ENCODE measurements around the gene SLC16A5. TPM values are rescaled to one million over a fixed set of nuclear protein-coding genes. Genes with fewer than 3 reads are reported as not detected.

The SLC16A5 gene
- total RNA-seq, 1 donor from 2014 or later: 6.8 TPM

GRCh38 chr17:75103601-75104554 is 16.1 kb downstream of the SLC16A5 start:
- H3K4me3 Mint-ChIP-seq: no peak overlapping the region
- no peaks in the 10 kb centered on the region for H3K9me3 Mint-ChIP-seq
- intact Hi-C loops (cut with micrococcal nuclease): no loop called here
- no peaks in the 10 kb centered on the region for H3K27me3 Mint-ChIP-seq
- H3K27ac Mint-ChIP-seq: no peak overlapping the region
- H3K36me3 Mint-ChIP-seq (ENCODE audit: low read depth): peaks cover 3% of the 10 kb centered on the region
- DNase-seq: no peak
- H3K4me1 Mint-ChIP-seq: peaks cover 6% of the 10 kb centered on the region

- Mint-ChIP-seq H3K4me1 (peaks cover 11% of the 10 kb centered on the region), H3K36me3 (ENCODE audit: low read depth) (peaks cover 3% of the 10 kb centered on the region), H3K4me3 (no peak overlapping the region), H3K9me3 (no peaks in the 10 kb centered on the region), H3K27ac (no peak overlapping the region), H3K27me3 (no peaks in the 10 kb centered on the region)
- intact Hi-C loops (cut with micrococcal nuclease): no loop called here
- DNase-seq: peak; percentile 73
Measured at GRCh38 chr17:75105126-75106080, 17.6 kb downstream of the SLC16A5 start.

GRCh38 chr17:75108193-75108592 is 20.4 kb downstream of the SLC16A5 start:
- H3K27ac Mint-ChIP-seq: no peak overlapping the region
- DNase-seq: no peak
- H3K36me3 Mint-ChIP-seq (ENCODE audit: low read depth): peaks cover 7% of the 10 kb centered on the region

DNA sequence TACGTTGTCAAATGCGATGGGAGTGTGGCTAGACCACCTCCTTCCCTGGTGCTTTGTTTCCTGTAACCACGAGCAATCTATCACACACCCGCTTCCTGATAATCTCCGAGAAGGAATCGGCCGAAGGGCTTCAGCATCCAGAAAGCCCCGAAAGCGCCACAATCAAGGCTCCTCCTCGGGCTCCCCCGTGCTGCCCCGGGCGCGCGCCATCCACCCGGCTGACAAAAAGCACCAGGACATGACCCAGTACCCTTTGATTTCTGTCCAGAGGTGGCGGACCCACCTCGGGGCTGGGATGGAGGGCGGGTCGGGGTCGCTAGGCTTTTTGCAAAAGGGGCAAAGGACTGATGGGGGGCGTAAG is 21.3 kb downstream of the SLC16A5 start:
- no peak for DNase-seq
- peak overlapping the region; percentile 94 for H3K4me3 Mint-ChIP-seq
- intact Hi-C loops (cut with micrococcal nuclease): loop anchor here (2.0 kb wide), 2 partner anchors 22 to 62 kb away; partner anchors contain the start of genes ATP5PD, KCTD2 and SLC16A5
- H3K27ac Mint-ChIP-seq: peak overlapping the region; percentile 41
- peaks cover 25% of the 10 kb centered on the region for H3K4me1 Mint-ChIP-seq
- H3K36me3 Mint-ChIP-seq (ENCODE audit: low read depth): peaks cover 8% of the 10 kb centered on the region
- no peaks in the 10 kb centered on the region for H3K9me3 Mint-ChIP-seq
- H3K27me3 Mint-ChIP-seq: no peaks in the 10 kb centered on the region

More at GRCh38 chr17:75108193-75108592, 20.4 kb downstream of the SLC16A5 start:
- H3K4me3 Mint-ChIP-seq: peak overlapping the region; percentile 94
- peaks cover 21% of the 10 kb centered on the region for H3K4me1 Mint-ChIP-seq
- intact Hi-C loops (cut with micrococcal nuclease): loop anchor here (2.0 kb wide), 2 partner anchors 21 to 61 kb away; partner anchors contain the start of genes ATP5PD, KCTD2 and SLC16A5
- no peaks in the 10 kb centered on the region for H3K9me3 Mint-ChIP-seq
- no peaks in the 10 kb centered on the region for H3K27me3 Mint-ChIP-seq

GRCh38 chr17:75109407-75110233 is 21.9 kb downstream of the SLC16A5 start, which contains the start of gene ARMC7:
Gene ARMC7, plus strand, starts transcription at chr17:75109969. Its CDS starts 320 bp downstream, at chr17:75110289.
- intact Hi-C loops (cut with micrococcal nuclease): loop anchor here (2.0 to 10.0 kb wide), 4 partner anchors 23 to 145 kb away; partner anchors contain the start of genes ATP5PD, JPT1, KCTD2 and SLC16A5
- peak; percentile 99 for DNase-seq
- Mint-ChIP-seq H3K9me3 (no peaks in the 10 kb centered on the region), H3K4me1 (peaks cover 31% of the 10 kb centered on the region), H3K4me3 (peak within 1 kb of the TSS; percentile 94), H3K36me3 (ENCODE audit: low read depth) (peaks cover 11% of the 10 kb centered on the region), H3K27me3 (no peaks in the 10 kb centered on the region), H3K27ac (peak within 1 kb of the TSS; percentile 83)

- H3K4me1 Mint-ChIP-seq: peaks cover 36% of the 10 kb centered on the region
- peak overlapping the region; percentile 81 for H3K27ac Mint-ChIP-seq
- intact Hi-C loops (cut with micrococcal nuclease): loop anchor here (5.0 to 10.0 kb wide), 2 partner anchors 42 to 146 kb away; partner anchors contain the start of gene JPT1
- H3K9me3 Mint-ChIP-seq: no peaks in the 10 kb centered on the region
- H3K36me3 Mint-ChIP-seq (ENCODE audit: low read depth): peaks cover 15% of the 10 kb centered on the region
- H3K4me3 Mint-ChIP-seq: peak overlapping the region; percentile 94
- no peaks in the 10 kb centered on the region for H3K27me3 Mint-ChIP-seq
- peak; percentile 74 for DNase-seq
Measured at GRCh38 chr17:75110234-75110937, 22.6 kb downstream of the SLC16A5 start.

DNA sequence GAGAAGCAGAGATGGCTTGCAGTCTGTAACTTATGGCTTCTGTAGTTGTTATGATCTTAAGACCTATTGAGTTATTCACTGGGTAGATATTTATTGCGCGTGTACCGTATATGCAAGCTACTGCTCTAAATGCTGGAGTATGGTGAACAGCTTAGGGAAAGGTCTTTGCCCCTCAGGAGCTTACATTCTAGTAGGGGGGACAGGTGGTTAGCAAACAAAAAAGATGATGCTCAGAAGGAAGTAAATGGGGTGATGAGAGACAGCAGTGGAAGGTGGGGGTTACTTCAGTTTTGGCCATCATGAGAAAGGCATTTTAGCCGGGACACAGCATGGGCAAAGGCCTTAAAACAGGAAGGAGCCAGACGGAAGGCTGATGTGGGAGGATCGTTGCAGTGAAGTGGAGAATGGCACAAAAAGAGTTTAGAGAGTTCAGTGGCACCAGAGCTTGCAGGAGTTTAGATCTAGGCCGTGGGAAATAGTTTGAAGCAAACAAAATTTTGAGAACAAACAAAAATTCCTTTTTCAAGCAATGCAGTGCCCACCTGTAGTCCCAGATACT is 24.1 kb downstream of the SLC16A5 start:
- peak overlapping the region; percentile 80 for H3K27ac Mint-ChIP-seq
- intact Hi-C loops (cut with micrococcal nuclease): loop anchor here (5.0 to 10.0 kb wide), 2 partner anchors 40 to 147 kb away; partner anchors contain the start of gene JPT1
- no peaks in the 10 kb centered on the region for H3K9me3 Mint-ChIP-seq
- no peak for DNase-seq
- no peaks in the 10 kb centered on the region for H3K27me3 Mint-ChIP-seq
- H3K4me1 Mint-ChIP-seq: peaks cover 34% of the 10 kb centered on the region
- H3K36me3 Mint-ChIP-seq (ENCODE audit: low read depth): peaks cover 18% of the 10 kb centered on the region
- peak overlapping the region; percentile 94 for H3K4me3 Mint-ChIP-seq

GRCh38 chr17:75113798-75114551 is 26.2 kb downstream of the SLC16A5 start:
- Mint-ChIP-seq H3K4me1 (peaks cover 33% of the 10 kb centered on the region), H3K27ac (peak overlapping the region; percentile 90), H3K36me3 (ENCODE audit: low read depth) (peaks cover 28% of the 10 kb centered on the region), H3K9me3 (no peaks in the 10 kb centered on the region), H3K27me3 (no peaks in the 10 kb centered on the region), H3K4me3 (peak overlapping the region; percentile 89)
- intact Hi-C loops (cut with micrococcal nuclease): loop anchor here (1.0 to 10.0 kb wide), 5 partner anchors 17 to 149 kb away; partner anchors contain the start of genes JPT1 and NT5C
- peak; percentile 96 for DNase-seq

DNA sequence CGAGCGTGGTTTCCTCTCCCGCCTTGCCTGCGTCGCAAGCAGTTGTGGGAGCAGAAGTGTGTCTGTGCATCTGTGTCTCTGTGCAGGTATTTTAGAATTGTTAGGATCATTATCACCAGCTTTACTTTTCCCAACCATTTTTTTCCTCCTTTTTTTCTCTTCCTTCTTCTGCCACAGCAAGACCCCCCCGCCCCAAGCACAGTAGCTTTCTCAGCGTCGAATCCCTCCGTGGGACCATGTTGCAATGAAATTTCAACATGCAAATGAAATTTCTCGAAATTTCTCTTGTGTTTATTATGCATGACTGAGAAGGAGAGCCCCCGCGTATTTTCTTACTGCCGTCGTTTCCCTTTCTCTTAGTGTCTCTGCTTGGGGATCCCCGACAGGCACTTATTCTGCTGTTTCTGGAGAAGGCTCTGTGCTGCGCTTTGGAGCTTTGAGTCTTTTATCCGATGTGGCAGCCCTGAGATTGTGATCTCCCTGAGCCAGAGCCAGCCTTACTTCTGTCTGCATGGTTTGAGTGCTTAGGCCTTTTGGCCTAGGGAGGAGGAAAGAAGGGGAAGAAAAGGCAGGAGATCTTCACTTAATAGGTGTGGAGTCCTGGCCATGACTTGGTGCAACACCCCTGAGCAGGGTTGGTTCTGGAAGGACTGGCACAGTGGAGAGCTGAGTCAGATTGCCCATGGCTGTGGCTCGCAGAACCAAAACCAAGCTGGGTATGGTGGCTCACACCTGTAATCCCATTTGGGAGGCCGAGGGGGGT is 27.0 kb downstream of the SLC16A5 start:
- no peaks in the 10 kb centered on the region for H3K9me3 Mint-ChIP-seq
- intact Hi-C loops (cut with micrococcal nuclease): loop anchor here (1.0 to 10.0 kb wide), 5 partner anchors 16 to 150 kb away; partner anchors contain the start of genes JPT1 and NT5C
- H3K4me3 Mint-ChIP-seq: peak overlapping the region; percentile 89
- H3K36me3 Mint-ChIP-seq (ENCODE audit: low read depth): peaks cover 30% of the 10 kb centered on the region
- peak overlapping the region; percentile 90 for H3K27ac Mint-ChIP-seq
- peaks cover 33% of the 10 kb centered on the region for H3K4me1 Mint-ChIP-seq
- DNase-seq: no peak
- no peaks in the 10 kb centered on the region for H3K27me3 Mint-ChIP-seq

DNA sequence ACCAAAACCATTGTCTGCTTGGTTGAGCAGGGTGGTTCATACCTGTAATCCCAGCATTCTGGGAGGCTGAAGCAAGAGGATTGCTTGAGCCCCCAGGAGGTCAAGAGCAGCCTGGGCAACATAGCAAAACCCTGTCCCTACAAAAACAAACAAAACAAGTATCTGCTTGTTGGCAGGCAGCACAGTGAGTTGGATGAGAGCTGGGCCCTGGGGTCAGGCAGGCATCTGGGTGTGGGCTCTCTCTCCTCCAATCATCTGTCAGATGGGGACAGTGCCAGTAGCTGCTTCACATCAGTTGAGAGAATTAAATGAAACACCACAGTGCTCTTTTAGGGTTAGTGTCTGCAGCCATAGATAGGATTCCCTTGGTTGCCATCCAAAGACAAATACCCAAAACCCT is 27.8 kb downstream of the SLC16A5 start:
- Mint-ChIP-seq H3K27ac (no peak overlapping the region), H3K4me1 (peaks cover 30% of the 10 kb centered on the region), H3K9me3 (no peaks in the 10 kb centered on the region), H3K36me3 (ENCODE audit: low read depth) (peaks cover 33% of the 10 kb centered on the region), H3K27me3 (no peaks in the 10 kb centered on the region), H3K4me3 (no peak overlapping the region)
- intact Hi-C loops (cut with micrococcal nuclease): loop anchor here (2.0 to 10.0 kb wide), 3 partner anchors 15 to 151 kb away; partner anchors contain the start of gene NT5C
- no peak for DNase-seq

GRCh38 chr17:75116737-75117136 is 29.0 kb downstream of the SLC16A5 start:
- H3K4me3 Mint-ChIP-seq: no peak overlapping the region
- H3K27ac Mint-ChIP-seq: no peak overlapping the region
- intact Hi-C loops (cut with micrococcal nuclease): loop anchor here (10.0 kb wide), 1 partner anchor 152 kb away; no protein-coding TSS in a partner anchor
- H3K36me3 Mint-ChIP-seq (ENCODE audit: low read depth): peaks cover 38% of the 10 kb centered on the region
- DNase-seq: no peak
- no peaks in the 10 kb centered on the region for H3K27me3 Mint-ChIP-seq
- peaks cover 28% of the 10 kb centered on the region for H3K4me1 Mint-ChIP-seq
- H3K9me3 Mint-ChIP-seq: no peaks in the 10 kb centered on the region
